Stomach (tissue), 9 donors: Measurements from ENCODE around the gene PEMT. TPM values are rescaled to one million over a fixed set of nuclear protein-coding genes. Genes with fewer than 3 reads are reported as not detected.
A peak's percentile ranks its signal among the peaks of the same experiment; 100 is the strongest.

ENCODE experiments used
- DNase-seq, 2 donors: peaks; one replicate each; pipeline versions ENCODE4 v3.0.0 to v3.0.0-alpha.2; 2013 to 2019
- H3K27ac ChIP-seq, 5 donors: fragments of 200-600 bp in 4 of 5; sonication (generic) in 4 of 5; one replicate each; pipeline ENCODE4 v1.5.1; 2013 to 2019; ENCODE audit warnings: mild to moderate bottlenecking in 1 of 5, moderate library complexity in 1 of 5
- H3K27me3 ChIP-seq, 3 donors: fragments of 200-600 bp; sonication (generic); one replicate each; pipeline ENCODE4 v1.5.1; 2017 to 2019; ENCODE audit warnings: mixed run types in 1 of 3
- H3K36me3 ChIP-seq, 4 donors: fragments of 200-600 bp; sonication (generic); 1 replicate in 3 of 4; 2 replicates in 1 of 4; pipeline ENCODE4 v1.5.1; 2016 to 2019
- H3K4me1 ChIP-seq, 4 donors: fragments of 200-600 bp; sonication (generic); one replicate each; pipeline ENCODE4 v1.5.1; 2016 to 2019
- H3K4me3 ChIP-seq, 4 donors: fragments of 200-600 bp; sonication (generic) in 3 of 4; one replicate each; pipeline ENCODE4 v1.5.1; 2016 to 2019; ENCODE audit warnings: mild to moderate bottlenecking in 1 of 4
- H3K9me3 ChIP-seq, 4 donors: fragments of 200-600 bp; sonication (generic); one replicate each; pipeline ENCODE4 v1.5.1; 2016 to 2019
- EP300 ChIP-seq: sonication (generic); formaldehyde crosslinking; IDR thresholded peaks from one replicate; pipeline ENCODE4 v1.6.1; 2017; ENCODE audit warnings: antibody characterized with exemption
- POLR2A ChIP-seq, 4 donors: fragments of 450-650 bp; IDR thresholded peaks; one replicate each; pipeline ENCODE4 v1.6.1; 2016; ENCODE audit warnings: antibody characterized with exemption in 4 of 4, control low read depth in 2 of 4, mild to moderate bottlenecking in 1 of 4, moderate library complexity in 1 of 4
- POLR2AphosphoS5 ChIP-seq, 3 donors: sonication (generic); formaldehyde crosslinking; IDR thresholded peaks; one replicate each; pipeline ENCODE4 v1.6.1; 2016; ENCODE audit warnings: antibody characterized with exemption in 3 of 3
- WGBS, 5 donors: extraction: QIAGEN DNeasy Blood & Tissue Kit in 3 of 5; methylation state at CpG; one replicate each; pipeline versions ENCODE4 v1.1.5 to v1.1.7; 2013 to 2018; 5-methylcytosine and 5-hydroxymethylcytosine counted together
- intact Hi-C: fragments of 100-400 bp; cut with DNase I; formaldehyde crosslinking; loops from one replicate; pipeline ENCODE4 v1.15.1; 2023; ENCODE audit warnings: low total_unique reads
- polyA plus RNA-seq, 3 donors: library from polyadenylated mRNA; stranded (reverse); fragments of 200-250 nt; gene quantifications; one replicate each; pipeline ENCODE4 v1.2.3, GENCODE V29; 2013
- total RNA-seq, 5 donors: library from RNA; depleted of rRNA; stranded (reverse); fragments of >200 nt; gene quantifications; one replicate each; pipeline versions ENCODE4 v1.1.0 to v1.2.3, GENCODE V29; 2014 to 2016
- TF ChIP-seq, protein P1 (sequence below), 7 experiments: fragments of 450-650 bp in 4 of 7; fragments of 200-600 bp in 3 of 7; sonication (generic) in 3 of 7; IDR thresholded peaks; one replicate each; pipeline ENCODE4 v1.5.1; 2016 to 2019; ENCODE audit warnings: antibody characterized with exemption in 7 of 7, control low read depth in 2 of 7, mild to moderate bottlenecking in 1 of 7
- donor health status: healthy with polysubstance abuse.
- donor health status: Bipolar disorder and iron deficiency.
- donor health status: healthy.

The PEMT gene
- total and polyA plus RNA-seq, 8 donors: 7.0 to 44.6 (median 27.0) TPM

DNA sequence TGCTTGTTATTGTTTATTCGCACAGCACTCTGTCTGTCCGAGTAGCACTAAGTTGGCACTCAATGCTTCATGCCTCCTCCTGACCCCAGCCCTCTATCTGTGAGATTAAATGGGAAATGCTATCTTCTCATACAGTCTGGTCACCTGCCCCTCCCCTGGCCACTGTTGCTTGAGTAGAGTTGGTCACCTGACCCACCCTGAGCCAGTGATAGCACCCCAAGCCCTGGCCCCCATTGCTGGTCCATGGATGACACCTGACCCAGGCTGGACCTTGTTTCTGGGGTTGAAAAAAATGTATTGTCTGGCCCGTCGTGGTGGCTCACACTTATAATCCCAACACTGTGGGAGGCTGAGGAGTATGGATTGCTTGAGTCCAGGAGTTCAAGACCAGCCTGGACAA is 8.5 kb upstream of the PEMT start:
- intact Hi-C loops: no loop called here
- TF ChIP-seq POLR2A (IDR thresholded peaks at IDR 0.05) (no peak), POLR2AphosphoS5 (IDR thresholded peaks at IDR 0.05) (no peak), EP300 (no peak)
- TF ChIP-seq, protein P1, sequence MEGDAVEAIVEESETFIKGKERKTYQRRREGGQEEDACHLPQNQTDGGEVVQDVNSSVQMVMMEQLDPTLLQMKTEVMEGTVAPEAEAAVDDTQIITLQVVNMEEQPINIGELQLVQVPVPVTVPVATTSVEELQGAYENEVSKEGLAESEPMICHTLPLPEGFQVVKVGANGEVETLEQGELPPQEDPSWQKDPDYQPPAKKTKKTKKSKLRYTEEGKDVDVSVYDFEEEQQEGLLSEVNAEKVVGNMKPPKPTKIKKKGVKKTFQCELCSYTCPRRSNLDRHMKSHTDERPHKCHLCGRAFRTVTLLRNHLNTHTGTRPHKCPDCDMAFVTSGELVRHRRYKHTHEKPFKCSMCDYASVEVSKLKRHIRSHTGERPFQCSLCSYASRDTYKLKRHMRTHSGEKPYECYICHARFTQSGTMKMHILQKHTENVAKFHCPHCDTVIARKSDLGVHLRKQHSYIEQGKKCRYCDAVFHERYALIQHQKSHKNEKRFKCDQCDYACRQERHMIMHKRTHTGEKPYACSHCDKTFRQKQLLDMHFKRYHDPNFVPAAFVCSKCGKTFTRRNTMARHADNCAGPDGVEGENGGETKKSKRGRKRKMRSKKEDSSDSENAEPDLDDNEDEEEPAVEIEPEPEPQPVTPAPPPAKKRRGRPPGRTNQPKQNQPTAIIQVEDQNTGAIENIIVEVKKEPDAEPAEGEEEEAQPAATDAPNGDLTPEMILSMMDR (IDR thresholded peaks at IDR 0.05): no peak
- WGBS, 5 donors: 82 to 93% (median 88%) methylated on average over 4 of the region's 4 CpGs
- Histone ChIP-seq H3K4me1 (no peaks in the 10 kb centered on the region), H3K27ac (no peak overlapping the region), H3K36me3 (no peaks in the 10 kb centered on the region), H3K27me3 (no peaks in the 10 kb centered on the region), H3K4me3 (no peak overlapping the region), H3K9me3 (no peaks in the 10 kb centered on the region)
- no peak for DNase-seq

DNA sequence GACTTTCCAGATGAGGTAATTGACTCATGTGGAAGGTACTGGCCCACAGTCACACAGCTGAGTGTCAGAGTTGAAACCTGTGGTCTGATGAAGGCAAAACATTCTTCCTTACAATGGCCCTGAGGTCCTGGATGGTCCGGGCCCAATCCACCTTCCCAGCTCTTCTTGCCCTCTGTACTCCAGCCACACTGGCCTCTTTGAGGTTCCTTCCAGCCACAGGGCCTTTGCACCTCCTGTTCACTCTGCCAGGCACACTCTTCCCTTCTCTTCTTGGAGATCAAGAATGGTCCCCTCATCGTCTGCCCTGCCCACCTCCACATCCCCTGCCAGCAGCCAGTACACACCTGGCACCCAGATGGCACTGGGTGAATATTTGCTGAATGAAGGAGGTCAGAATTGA is 6.5 kb upstream of the PEMT start:
- WGBS, 5 donors: 94 to 97% (median 95%) methylated on average over 2 of the region's 2 CpGs
- Histone ChIP-seq H3K9me3 (no peaks in the 10 kb centered on the region), H3K27me3 (no peaks in the 10 kb centered on the region), H3K36me3 (no peaks in the 10 kb centered on the region), H3K4me1 (peaks cover 0 to 7% (median 5%) of the 10 kb centered on the region in 4 donors), H3K4me3 (no peak overlapping the region), H3K27ac (no peak overlapping the region)
- no peak for TF ChIP-seq EP300
- TF ChIP-seq, protein P1 (IDR thresholded peaks at IDR 0.05): no peak
- TF ChIP-seq POLR2AphosphoS5 (IDR thresholded peaks at IDR 0.05): no peak
- no peak for TF ChIP-seq POLR2A (IDR thresholded peaks at IDR 0.05)
- DNase-seq: no peak
- intact Hi-C loops: no loop called here

DNA sequence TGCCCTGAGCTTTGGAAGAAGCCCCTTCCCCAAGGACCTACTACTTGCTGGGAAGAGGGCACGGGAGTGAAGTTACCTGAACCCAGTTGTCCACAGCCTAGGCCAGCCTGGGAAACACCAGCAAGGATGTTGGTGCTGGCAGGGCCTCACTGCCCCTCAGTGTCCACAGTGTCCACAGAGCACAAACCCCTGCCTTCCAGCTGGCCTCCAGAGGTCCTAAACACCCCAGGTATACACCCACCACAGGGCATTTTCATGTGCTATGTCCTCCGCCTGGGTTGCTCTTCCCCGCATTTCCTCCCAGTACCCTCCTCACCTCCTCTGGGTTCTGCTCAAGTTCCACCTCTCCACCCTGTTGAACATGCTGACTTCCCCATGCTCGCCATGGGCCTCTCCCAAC is 4.2 kb upstream of the PEMT start:
- Histone ChIP-seq H3K4me1 (peaks cover 10 to 20% (median 19%) of the 10 kb centered on the region in 4 donors), H3K27me3 (no peaks in the 10 kb centered on the region), H3K36me3 (no peaks in the 10 kb centered on the region), H3K9me3 (no peaks in the 10 kb centered on the region), H3K27ac (no peak overlapping the region), H3K4me3 (no peak overlapping the region)
- TF ChIP-seq EP300 (no peak), POLR2AphosphoS5 (IDR thresholded peaks at IDR 0.05) (no peak), POLR2A (IDR thresholded peaks at IDR 0.05) (no peak)
- TF ChIP-seq, protein P1 (IDR thresholded peaks at IDR 0.05): no peak
- intact Hi-C loops: no loop called here
- 92 to 97% (median 95%) methylated on average over 4 of the region's 4 CpGs for WGBS, 5 donors
- DNase-seq: no peak

DNA sequence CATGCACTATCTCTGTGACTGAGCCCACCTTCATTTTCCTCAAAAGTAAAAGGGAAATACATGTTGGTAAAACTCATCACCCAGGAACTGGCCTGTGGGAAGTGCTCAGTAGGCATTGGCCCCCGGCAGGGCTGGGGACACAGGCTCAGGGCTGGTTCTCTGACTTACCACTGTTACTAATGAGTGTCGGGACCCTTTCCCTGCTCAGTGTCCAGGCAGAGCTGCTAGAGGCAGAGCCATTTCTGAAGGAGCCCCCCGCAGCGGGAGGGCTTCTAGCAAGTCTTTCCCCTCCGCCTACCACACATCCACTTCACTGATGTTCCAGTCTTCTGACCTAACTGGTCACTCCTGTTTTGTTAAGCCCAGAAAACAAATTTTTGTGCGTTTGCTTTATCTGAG is 1.7 kb upstream of the PEMT start:
- peaks cover 15 to 32% (median 28%) of the 10 kb centered on the region in 4 donors for H3K4me1 ChIP-seq
- TF ChIP-seq EP300 (no peak), POLR2A (IDR thresholded peaks at IDR 0.05) (no peak), POLR2AphosphoS5 (IDR thresholded peaks at IDR 0.05) (no peak)
- TF ChIP-seq, protein P1 (IDR thresholded peaks at IDR 0.05): no peak
- H3K36me3 ChIP-seq: no peaks in the 10 kb centered on the region
- H3K4me3 ChIP-seq: peak overlapping the region in 1 of 4 donors; percentile 79
- intact Hi-C loops: no loop called here
- 47 to 57% (median 53%) methylated on average over 5 to 6 of the region's 6 CpGs for WGBS, 5 donors
- no peak overlapping the region for H3K27ac ChIP-seq
- no peak for DNase-seq
- H3K27me3 ChIP-seq: no peaks in the 10 kb centered on the region
- H3K9me3 ChIP-seq: no peaks in the 10 kb centered on the region
